BE2C (cell line): Measurements from ENCODE around the gene WFDC1.

Experiments used
- DNase-seq: peaks from one replicate; pipeline ENCODE4 v3.0.0-alpha.2; 2020
- H3K27me3 ChIP-seq: fragments of 250-450 bp; sonication (Bioruptor Pico); 2 replicates; pipeline ENCODE4 v1.5.1; 2020; ENCODE audit warnings: mild to moderate bottlenecking
- H3K36me3 ChIP-seq: fragments of 250-450 bp; sonication (Bioruptor Pico); 2 replicates; pipeline ENCODE4 v1.5.1; 2020; ENCODE audit warnings: mild to moderate bottlenecking
- H3K4me1 ChIP-seq: fragments of 250-450 bp; sonication (Bioruptor Pico); 2 replicates; pipeline ENCODE4 v1.5.1; 2020
- H3K4me3 ChIP-seq: 2 replicates; pipeline ENCODE4 v1.5.1; 2011; ENCODE audit warnings: low read depth, low read length
- H3K9me3 ChIP-seq: fragments of 250-450 bp; sonication (Bioruptor Pico); 2 replicates; pipeline ENCODE4 v1.5.1; 2020
- CTCF ChIP-seq: IDR thresholded peaks from 2 replicates; pipeline ENCODE4 v1.5.1; 2012; ENCODE audit warnings: mild to moderate bottlenecking, low read depth, low read length

WFDC1 gene

GRCh38 chr16:84369938-84370627 is 75.4 kb downstream of the WFDC1 start:
- no peak for TF ChIP-seq CTCF
- H3K27me3 ChIP-seq: peaks cover 71% of the 10 kb centered on the region
- no peaks in the 10 kb centered on the region for H3K9me3 ChIP-seq
- DNase-seq: no peak
- H3K4me1 ChIP-seq: no peaks in the 10 kb centered on the region
- no peaks in the 10 kb centered on the region for H3K36me3 ChIP-seq
- H3K4me3 ChIP-seq: no peak overlapping the region

GRCh38 chr16:84370723-84371552 is 76.3 kb downstream of the WFDC1 start:
- no peaks in the 10 kb centered on the region for H3K36me3 ChIP-seq
- no peak overlapping the region for H3K4me3 ChIP-seq
- no peaks in the 10 kb centered on the region for H3K4me1 ChIP-seq
- TF ChIP-seq CTCF: no peak
- DNase-seq: no peak
- peaks cover 69% of the 10 kb centered on the region for H3K27me3 ChIP-seq
- H3K9me3 ChIP-seq: no peaks in the 10 kb centered on the region

- no peak overlapping the region for H3K4me3 ChIP-seq
- H3K27me3 ChIP-seq: peaks cover 68% of the 10 kb centered on the region
- H3K36me3 ChIP-seq: no peaks in the 10 kb centered on the region
- no peaks in the 10 kb centered on the region for H3K4me1 ChIP-seq
- DNase-seq: no peak
- no peaks in the 10 kb centered on the region for H3K9me3 ChIP-seq
- no peak for TF ChIP-seq CTCF
These were observed 76.8 kb downstream of the WFDC1 start for GRCh38 chr16:84371553-84371865.

GRCh38 chr16:84373907-84374489 is 79.3 kb downstream of the WFDC1 start:
- Histone ChIP-seq H3K4me3 (no peak overlapping the region), H3K4me1 (no peaks in the 10 kb centered on the region), H3K27me3 (peaks cover 45% of the 10 kb centered on the region), H3K36me3 (no peaks in the 10 kb centered on the region), H3K9me3 (no peaks in the 10 kb centered on the region)
- no peak for TF ChIP-seq CTCF
- DNase-seq: no peak

GRCh38 chr16:84378099-84378498 is 83.4 kb downstream of the WFDC1 start:
- Histone ChIP-seq H3K36me3 (no peaks in the 10 kb centered on the region), H3K9me3 (peaks cover 4% of the 10 kb centered on the region; the same call in 1 of the 2 replicates), H3K4me3 (no peak overlapping the region), H3K4me1 (no peaks in the 10 kb centered on the region), H3K27me3 (peaks cover 27% of the 10 kb centered on the region)
- no peak for TF ChIP-seq CTCF
- DNase-seq: no peak

- Histone ChIP-seq H3K4me1 (no peaks in the 10 kb centered on the region), H3K36me3 (no peaks in the 10 kb centered on the region), H3K27me3 (peaks cover 23% of the 10 kb centered on the region), H3K9me3 (peaks cover 4% of the 10 kb centered on the region; the same call in 1 of the 2 replicates), H3K4me3 (no peak overlapping the region)
- DNase-seq: no peak
- TF ChIP-seq CTCF: no peak
These were observed 83.9 kb downstream of the WFDC1 start for GRCh38 chr16:84378567-84378966.
